GM21423 (cell line): ENCODE measurements around the gene CCM2.
"Not testable (repeated sequence)": the region's sequence is repeated elsewhere in the genome, so short reads cannot be mapped to it uniquely, and the experiment has no call there.

ENCODE experiments used
- ATAC-seq: cut with Tn5 transposase; IDR thresholded peaks from one replicate; pipeline ENCODE4 v1.9.1; 2021; ENCODE audit warnings: mild to moderate bottlenecking, moderate library complexity; ENCODE audit not compliant: unreplicated experiment

Gene CCM2

DNA sequence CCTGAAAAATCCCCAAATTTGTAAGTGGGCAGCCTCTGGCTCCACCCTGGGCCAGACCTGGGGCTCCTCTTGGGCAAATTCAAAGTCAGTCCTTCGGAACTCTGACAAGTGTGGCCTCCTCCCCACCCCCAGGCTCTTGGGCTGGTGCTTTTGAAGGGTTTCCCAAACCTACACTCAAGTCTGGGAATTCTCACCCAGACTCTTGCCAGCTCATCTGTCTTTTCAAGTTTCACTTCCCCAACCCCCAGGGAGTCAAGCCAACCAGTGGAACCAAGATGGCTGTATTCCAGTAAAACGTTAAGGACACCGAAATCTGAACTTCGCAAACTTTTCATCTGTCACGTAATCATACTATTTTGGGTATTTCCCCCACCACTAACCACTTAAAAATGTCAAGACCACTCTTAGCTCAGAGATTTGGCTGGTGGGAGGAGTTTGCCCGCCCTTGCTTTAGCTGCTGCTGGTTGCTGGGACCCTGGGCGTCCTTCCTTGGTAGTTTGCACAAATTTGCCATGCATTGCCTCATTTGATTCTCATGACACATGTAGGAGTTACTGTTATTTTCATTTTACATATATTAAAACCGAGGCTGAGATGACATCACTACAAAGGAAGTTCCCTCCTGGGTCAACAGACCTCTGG lies 19.5 kb upstream of the CCM2 start:
- peak; percentile 42 for ATAC-seq

DNA sequence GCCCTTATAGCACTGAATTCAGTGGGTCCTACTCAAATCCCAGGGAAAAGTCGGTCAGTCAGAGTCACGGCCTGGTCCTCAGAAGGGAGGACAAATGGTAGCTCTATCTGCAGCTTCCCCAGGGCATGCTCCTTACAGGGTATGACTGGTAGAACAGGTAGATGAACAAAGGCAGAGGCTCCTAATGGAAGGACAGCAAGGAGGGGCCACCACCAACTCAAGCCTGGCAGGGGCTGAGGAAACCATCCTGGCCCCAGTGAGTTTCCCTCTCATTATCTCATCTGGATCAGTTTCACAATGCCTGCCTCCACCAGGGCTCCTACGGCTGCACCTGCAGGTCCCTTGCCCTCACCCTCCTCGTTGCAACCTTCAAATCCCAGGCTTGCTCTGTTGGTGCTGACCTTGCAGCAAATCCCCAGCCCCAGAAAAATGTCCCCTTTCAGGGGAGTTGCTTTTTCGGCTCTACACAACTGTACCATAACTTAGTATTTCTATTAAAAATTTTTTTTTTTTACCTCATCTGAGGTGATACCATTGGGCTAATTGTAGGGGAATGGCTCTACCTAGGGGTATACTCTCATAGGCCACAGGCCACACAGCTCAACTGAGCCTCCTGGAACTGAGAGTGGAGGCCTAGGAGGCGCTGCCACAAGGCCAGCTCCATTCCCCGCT lies 18.8 kb upstream of the CCM2 start:
- ATAC-seq = no peak

DNA sequence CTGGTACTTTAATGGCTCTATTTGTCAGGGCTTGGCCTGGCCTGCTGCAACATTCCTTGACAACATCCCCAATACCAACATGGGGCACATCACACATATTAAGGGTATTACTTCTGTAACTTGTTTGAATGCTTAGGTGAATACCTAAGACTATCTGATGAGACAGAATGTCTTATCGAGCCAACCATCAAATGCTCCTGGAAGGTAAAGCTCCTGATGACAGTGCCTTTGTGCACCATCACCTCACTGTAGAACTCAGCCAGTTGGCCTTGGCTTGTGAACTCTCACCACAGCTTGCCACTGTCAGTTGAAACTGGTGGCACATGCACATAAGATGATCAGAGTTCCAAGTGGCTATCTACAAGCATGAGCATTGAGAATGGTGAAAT lies 17.5 kb upstream of the CCM2 start:
- no peak for ATAC-seq

DNA sequence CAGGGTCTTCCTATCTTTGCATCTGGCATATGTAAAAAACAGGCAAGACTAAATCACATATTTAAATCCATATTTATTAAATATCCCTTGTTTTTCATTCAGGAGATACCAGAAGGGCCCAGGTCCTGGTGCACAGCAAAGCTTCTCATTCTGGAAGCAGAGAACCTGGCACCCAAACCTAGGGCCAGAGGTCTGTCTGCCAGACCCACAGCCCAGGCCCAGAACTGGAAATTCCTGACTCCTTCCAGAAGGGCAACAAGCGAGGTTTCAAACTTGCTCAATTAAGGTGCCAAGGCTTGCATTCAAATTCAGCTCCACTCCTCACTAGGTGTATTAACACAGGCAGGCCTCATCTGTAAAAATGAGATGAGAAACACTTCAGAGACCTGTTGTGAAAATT lies 17.0 kb upstream of the CCM2 start:
- no peak for ATAC-seq

DNA sequence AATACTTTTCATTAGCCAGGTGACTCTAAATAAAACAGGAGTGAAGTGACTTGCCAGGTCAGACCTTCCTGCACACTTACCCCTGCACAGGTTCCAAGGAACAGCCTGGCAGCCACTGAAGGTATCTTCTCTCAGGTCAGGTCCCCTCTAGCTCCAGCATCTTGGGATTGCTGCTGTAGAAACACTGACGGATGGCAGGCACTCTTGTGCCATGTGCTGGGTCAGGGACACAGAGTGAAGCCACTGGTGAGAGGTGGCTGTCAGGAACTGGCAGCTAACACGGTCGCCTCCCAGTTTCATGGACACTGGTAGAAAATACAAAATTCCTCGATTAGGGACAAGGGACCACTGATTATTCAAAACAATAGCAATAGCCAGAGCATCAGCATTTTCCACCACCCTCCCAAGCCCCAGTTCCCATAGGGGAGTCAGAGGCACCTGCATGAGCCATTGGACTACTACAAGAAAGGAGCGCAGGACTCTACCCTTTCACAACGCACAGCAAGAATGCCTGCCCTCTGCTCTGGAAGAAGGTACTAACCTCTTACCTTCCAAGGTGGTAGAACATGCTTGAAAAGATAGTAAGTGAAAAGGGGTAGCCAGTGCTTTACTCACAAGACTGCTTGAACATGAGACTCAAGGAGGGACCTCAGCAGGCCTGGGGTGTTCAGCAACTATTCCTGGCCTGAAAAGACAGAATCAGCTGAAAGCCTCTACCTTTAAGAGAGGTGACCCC lies 16.1 kb upstream of the CCM2 start:
- ATAC-seq = no peak

DNA sequence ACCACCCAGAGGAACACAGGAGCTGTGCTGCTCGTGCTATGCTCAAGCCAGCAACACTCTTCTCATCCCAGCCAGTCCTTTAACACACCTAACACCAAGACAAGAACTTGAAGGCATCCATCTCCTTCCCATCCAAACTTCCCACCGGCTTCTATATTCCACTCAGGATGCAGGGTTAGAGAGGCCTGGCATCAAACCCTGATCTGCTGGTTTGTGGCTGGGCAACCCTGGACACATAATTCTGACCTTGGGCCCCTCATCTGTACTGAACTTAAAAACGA lies 15.6 kb upstream of the CCM2 start:
- no peak for ATAC-seq

DNA sequence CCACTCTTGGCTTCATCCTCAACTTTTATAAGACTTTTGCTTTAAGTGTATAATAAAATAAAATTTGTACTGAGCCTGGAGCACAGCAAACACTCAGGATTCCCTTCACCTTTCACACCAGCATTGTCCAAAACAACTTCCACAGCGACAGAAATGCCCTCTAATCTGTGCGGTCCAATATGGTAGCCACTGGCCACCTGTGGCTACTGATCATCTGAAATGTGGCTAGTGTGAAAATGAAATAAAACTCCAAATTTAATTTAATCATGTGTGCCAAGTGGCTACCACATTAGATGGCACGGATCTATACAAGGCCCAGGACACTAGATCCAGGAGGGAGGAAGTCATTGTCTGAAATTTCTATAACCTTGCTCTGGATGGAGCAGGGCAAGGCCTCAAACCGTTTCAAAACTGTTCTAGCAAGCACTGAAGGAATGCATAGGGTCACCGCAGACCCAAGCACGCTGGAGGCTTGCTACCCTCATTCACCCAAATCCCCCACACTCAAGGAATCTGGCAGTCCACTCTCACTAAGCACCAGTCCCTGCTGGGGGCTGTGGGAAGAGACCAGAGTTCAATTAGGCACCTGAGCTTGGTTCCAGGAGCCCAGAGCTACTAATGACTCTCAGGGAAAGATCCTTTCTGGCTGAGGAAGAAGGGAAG lies 14.8 kb upstream of the CCM2 start:
- ATAC-seq = no peak

DNA sequence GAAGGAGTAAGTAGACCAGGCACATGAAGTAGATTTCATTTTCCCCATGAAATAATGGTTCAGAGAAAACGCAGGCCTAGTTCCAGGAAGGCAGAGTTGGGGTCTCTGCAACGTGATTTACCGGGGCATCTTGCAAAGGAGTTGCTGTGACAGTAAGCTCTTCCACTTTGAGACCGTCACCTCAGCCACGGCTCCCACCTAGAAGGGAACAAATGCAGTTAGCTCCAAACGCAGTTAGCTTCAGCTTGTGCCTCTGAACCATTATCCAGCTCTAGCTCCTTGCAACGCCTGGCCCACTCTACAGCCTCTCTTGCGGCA lies 14.1 kb upstream of the CCM2 start:
- no peak for ATAC-seq

DNA sequence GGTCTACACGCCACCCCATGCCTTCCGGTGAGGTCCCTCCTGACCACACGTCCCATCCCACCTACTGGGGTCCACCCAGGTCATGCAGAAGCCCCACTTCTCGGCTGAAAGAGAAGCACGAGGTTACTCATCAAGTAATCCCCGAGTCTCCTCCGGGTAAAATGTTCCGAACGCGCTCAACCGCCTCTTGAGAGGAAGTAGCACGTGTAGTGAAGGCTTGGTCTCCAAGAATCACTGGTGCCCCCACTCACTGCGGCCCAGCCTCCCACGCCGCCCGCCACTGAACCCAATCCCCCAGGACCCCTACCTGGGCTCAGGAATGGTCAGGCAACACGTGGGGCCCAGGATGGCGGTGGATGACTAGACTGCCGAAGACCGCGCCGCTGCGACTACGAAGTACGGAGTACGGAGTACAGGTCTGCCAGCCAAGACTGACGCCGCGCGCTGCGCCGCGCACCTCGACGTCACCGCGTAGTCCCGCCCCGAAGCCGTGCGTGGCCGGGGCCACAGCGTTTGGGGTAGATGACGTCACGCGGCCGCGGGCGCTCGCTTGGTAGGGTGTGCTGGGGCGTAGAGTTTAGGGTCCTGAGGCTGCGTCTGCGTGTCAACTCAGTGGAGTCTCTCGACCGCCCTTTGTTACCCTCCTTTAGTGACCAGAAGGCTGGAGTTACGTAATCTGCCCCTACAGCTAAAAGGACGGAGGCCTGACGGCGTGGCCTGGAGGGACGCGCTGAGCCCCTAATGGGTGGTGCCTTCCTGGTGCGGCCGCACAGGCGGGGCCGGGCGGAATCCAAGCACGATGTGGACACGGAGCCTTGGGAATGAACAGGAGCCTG lies 13.6 kb upstream of the CCM2 start:
- ATAC-seq = peak; percentile 91

DNA sequence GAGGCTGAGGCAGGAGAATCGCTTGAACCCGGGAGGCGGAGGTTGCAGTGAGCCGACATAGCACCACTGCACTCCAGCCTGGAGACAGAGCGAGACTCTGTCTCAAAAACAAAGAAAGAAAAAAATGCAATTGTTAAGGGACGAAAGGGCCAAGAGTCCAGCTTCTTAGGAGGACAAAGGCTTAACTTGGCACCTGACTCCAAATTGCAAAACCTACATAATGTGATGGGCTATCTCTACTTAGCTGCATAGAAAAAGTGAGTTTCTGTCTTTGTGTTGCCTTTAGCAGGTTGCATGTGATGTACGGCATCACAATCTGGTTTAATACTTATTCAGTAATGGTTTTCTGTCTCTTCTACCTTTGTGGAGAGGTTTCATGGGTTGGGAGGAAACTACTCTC lies 12.5 kb upstream of the CCM2 start:
- ATAC-seq = no peak

DNA sequence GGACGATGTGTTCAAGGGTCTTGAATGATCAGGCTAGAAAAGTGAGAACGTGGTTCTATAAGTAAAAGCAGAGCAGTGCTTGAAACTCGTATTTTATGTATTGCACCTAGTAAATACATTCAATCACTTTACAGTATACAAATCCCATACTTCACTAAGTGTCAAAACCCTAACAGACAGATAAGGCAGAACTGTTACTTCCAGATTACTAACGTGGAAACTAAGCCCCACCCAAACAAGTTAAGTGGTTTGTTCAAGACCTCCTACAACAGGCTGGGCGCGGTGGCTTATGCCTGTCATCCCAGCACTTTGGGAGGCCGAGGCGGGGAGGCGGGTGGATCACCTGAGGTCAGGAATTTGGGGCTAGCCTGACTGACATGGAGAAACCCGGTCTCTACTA lies 12.0 kb upstream of the CCM2 start:
- no peak for ATAC-seq

DNA sequence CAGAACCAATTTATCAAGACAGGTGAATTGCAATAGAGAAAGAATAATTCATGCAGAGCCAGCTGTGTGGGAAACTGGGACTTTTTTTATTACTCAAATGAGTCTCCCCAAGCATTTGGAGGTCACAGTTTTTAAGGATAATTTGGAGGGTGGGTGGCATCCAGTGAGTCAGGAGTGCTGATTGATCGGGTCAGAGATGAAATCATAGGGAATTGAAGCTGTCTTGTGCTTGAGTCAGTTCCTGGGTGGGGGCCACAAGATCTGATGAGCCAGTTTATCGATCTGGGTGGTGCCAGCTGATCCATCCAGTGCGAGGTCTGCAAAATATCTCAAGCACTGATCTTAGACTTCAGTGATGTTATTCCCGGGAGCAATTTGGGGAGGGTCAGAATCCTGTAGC lies 11.3 kb upstream of the CCM2 start:
- no peak for ATAC-seq

DNA sequence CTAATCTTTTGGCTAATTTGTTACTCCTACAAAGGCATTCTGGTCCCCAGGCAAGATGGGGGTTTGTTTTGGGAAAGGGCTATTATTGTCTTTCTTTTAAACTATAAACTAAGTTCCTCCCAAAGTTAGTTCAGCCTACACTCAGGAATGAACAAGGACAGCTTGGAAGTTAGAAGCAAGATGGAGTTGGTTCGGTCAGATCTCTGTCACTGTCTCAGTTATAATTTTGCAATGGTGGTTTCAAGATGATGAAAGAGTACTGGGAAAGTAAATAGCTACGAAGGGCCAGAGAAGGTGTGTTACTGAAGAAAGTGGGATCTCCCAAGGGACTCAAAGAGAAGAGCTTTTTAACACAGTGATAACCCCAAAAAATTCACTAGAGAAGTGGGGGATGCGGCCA lies 10.9 kb upstream of the CCM2 start:
- ATAC-seq = no peak

DNA sequence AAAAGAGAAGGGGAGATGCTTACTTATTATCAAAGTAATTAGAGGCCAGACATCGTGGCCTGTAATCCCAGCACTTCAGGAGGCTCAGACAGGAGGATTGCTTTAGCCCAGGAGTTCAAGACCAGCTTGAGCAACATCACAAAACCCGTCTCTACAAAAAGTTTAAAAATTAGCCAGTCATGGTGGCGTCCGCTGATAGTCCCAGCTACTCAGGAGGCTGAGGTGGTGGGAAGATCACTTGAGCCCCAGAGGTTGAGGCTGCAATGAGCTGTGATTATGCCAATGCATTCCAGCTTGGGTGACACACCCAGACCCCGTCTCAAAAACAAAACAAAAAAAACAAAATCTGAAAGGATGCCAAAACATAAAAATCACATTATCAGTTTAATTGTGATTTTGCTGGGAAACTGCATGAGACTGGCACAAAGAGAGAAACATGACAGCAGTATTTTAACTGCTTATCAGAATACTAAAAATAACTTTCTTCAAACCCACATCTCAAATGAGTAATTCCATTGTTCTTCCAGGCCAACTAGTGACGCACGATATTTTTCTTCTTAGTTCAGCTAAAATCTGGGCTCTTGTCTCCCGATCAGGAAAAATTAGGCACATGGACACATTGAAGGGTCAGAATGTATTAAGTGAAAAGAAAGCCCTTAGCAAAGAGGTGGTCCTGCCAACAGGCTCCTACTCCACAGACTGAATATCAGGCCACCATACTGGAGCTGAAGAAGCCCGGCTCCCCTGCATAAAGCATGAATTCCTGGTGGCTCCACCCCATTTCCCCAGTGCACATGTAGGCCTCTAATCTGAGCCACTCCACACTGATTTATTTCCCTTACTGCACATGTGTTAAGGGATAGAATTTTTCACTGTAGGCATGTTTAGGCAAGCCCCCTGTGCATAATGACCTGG lies 9.6 kb upstream of the CCM2 start:
- ATAC-seq = no peak

DNA sequence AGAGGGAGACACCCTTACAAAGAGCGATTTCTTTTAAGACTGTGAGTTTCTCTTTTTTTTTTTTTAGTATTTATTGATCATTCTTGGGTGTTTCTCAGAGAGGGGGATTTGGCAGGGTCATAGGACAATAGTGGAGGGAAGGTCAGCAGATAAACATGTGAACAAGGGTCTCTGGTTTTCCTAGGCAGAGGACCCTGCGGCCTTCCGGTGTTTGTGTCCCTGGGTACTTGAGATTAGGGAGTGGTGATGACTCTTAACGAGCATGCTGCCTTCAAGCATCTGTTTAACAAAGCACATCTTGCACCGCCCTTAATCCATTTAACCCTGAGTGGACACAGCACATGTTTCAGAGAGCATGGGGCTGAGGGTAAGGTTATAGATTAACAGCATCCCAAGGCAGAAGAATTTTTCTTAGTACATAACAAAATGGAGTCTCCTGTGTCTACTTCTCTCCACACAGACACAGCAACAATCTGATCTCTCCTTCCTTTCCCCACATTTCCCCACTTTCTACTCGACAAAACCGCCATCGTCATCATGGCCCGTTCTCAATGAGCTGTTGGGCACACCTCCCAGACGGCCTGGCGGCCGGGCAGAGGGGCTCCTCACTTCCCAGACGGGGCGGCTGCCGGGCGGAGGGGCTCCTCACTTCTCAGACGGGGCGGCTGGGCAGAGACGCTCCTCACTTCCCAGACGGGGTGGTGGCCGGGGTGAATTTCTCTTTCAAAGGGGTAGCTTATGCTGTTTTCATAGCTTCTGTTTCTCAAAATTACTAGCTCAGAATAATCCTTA lies 7.8 kb upstream of the CCM2 start:
- ATAC-seq = not testable (repeated sequence)

DNA sequence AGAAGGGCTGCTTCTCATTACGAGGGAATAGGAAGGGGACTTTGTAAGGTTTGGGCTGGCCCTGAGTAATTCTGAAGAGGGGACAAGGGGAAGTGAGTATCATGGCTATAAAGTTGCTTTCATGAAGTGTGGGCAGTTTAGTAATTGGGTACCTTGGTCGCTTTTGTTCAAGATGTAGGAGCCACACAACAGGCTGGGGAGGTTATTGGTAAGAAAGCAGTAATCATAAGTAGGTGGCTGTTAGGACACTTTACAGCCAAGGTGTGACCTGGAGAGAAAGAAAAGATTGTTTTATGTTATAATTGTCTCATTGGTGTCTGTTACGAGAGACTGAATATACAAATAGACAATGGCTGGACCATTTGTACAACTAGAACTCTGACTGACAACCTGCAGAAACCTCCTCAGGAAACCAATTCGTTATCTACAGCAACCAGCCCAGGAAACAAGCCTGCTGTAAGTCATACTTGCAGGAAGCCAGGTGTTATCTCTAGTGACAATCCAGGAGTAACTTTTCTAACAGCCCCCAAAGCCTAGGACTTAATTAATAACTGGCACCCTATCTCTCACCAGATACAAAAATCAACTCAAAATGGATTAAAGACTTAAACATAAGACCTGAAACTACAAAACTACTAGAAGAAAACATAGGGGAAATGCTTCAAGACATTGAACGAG lies 5.0 kb upstream of the CCM2 start:
- no peak for ATAC-seq

DNA sequence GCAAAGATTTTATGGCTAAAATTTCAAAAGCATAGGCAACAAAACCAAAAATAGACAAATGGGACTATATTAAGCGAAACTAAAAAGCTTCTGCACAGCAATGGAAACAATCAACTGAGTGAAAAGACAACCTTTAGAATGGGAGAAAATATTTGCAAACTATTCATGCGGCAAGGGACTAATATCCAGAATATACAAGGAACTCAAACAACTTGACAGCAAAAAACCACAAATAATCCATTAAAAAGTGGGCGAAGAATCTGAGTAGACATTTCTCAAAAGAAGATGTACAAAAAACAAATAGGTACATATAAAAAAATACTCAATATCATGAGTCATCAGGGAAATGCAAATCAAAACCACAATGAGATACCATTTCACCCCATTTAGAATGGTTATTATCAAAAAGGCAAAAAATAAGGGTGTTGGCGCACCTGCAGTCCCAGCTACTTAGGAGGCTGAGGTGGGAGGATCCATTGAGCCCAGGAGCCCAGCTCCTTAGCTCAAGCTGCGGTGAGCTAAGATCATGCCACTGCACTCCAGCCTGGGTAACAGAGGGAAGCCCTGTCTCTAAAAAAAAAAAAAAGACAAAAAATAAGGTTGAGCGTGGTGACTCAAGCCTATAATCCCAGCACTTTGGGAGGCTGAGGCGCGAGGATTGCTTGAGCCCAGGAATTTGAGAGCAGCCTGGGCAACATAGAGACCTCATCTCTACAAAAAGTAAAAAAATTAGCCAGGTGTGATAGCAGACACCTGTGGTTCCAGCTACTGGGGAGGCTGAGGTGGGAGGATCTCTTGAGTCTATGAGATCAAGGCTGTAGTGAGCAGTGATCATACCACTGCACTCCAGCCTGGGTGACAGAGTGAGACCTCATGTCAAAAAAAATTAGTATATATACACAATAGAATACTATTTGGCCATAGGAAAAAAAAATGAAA lies 4.2 kb upstream of the CCM2 start:
- no peak for ATAC-seq
